ENCODE data around the gene SLIRP. TPM values are rescaled to one million over a fixed set of nuclear protein-coding genes. Genes with fewer than 3 reads are reported as not detected.

The SLIRP gene
- total and polyA plus RNA-seq, 4 donors = 41.6 to 423 (median 157) TPM

- DNase-seq (no peak), ATAC-seq (ENCODE audit: insufficient read depth, low FRiP score) (no peak)
- Histone ChIP-seq H3K9me3 (ENCODE audit: control insufficient read depth in 4 of 4, insufficient read depth in 3 of 4, low read length in 3 of 4) (no peaks in the 10 kb centered on the region), H3K4me1 (ENCODE audit: control insufficient read depth in 5 of 5, insufficient read depth in 5 of 5, low read length in 5 of 5) (no peaks in the 10 kb centered on the region), H3K27me3 (ENCODE audit: control insufficient read depth in 3 of 3, insufficient read depth in 3 of 3, low read length in 2 of 3) (no peaks in the 10 kb centered on the region), H3K36me3 (ENCODE audit: control insufficient read depth in 4 of 4, insufficient read depth in 4 of 4, low read length in 4 of 4) (no peaks in the 10 kb centered on the region), H3K27ac (ENCODE audit: low read depth in 1 of 2, low read length in 1 of 2) (no peak overlapping the region), H3K4me3 (no peak overlapping the region), H3K9ac (ENCODE audit: insufficient read depth in 1 of 2, low read length in 2 of 2) (no peak overlapping the region)
- no peak for TF ChIP-seq CTCF (IDR thresholded peaks at IDR 0.05; ENCODE audit: control extremely low read depth, extremely low read depth)
- WGBS, 2 donors = 70 to 74% methylated on average over 6 of the region's 6 CpGs
These were observed 44.6 kb upstream of the SLIRP start for GRCh38 chr14:77663293-77663692.

- ATAC-seq (ENCODE audit: insufficient read depth, low FRiP score) (no peak), DNase-seq (no peak)
- Histone ChIP-seq H3K9ac (ENCODE audit: insufficient read depth in 1 of 2, low read length in 2 of 2) (no peak overlapping the region), H3K4me3 (no peak overlapping the region), H3K27me3 (ENCODE audit: control insufficient read depth in 3 of 3, insufficient read depth in 3 of 3, low read length in 2 of 3) (no peaks in the 10 kb centered on the region), H3K27ac (ENCODE audit: low read depth in 1 of 2, low read length in 1 of 2) (no peak overlapping the region), H3K36me3 (ENCODE audit: control insufficient read depth in 4 of 4, insufficient read depth in 4 of 4, low read length in 4 of 4) (peaks cover 0 to 3% (median 0%) of the 10 kb centered on the region in 4 donors), H3K4me1 (ENCODE audit: control insufficient read depth in 5 of 5, insufficient read depth in 5 of 5, low read length in 5 of 5) (no peaks in the 10 kb centered on the region), H3K9me3 (ENCODE audit: control insufficient read depth in 4 of 4, insufficient read depth in 3 of 4, low read length in 3 of 4) (no peaks in the 10 kb centered on the region)
- TF ChIP-seq CTCF (IDR thresholded peaks at IDR 0.05; ENCODE audit: control extremely low read depth, extremely low read depth) = no peak
These were observed 40.6 kb upstream of the SLIRP start for GRCh38 chr14:77667331-77667730.

GRCh38 chr14:77673193-77673592, 34.7 kb upstream of the SLIRP start:
- ATAC-seq (ENCODE audit: insufficient read depth, low FRiP score) (no peak), DNase-seq (no peak)
- H3K36me3 ChIP-seq (ENCODE audit: control insufficient read depth in 4 of 4, insufficient read depth in 4 of 4, low read length in 4 of 4) = peaks cover 14 to 32% (median 23%) of the 10 kb centered on the region in 4 donors
- H3K4me3 ChIP-seq = no peak overlapping the region
- H3K9ac ChIP-seq (ENCODE audit: insufficient read depth in 1 of 2, low read length in 2 of 2) = no peak overlapping the region
- no peak for TF ChIP-seq CTCF (IDR thresholded peaks at IDR 0.05; ENCODE audit: control extremely low read depth, extremely low read depth)
- no peaks in the 10 kb centered on the region for H3K27me3 ChIP-seq (ENCODE audit: control insufficient read depth in 3 of 3, insufficient read depth in 3 of 3, low read length in 2 of 3)
- no peaks in the 10 kb centered on the region for H3K9me3 ChIP-seq (ENCODE audit: control insufficient read depth in 4 of 4, insufficient read depth in 3 of 4, low read length in 3 of 4)
- H3K4me1 ChIP-seq (ENCODE audit: control insufficient read depth in 5 of 5, insufficient read depth in 5 of 5, low read length in 5 of 5) = no peaks in the 10 kb centered on the region
- no peak overlapping the region for H3K27ac ChIP-seq (ENCODE audit: low read depth in 1 of 2, low read length in 1 of 2)

GRCh38 chr14:77674931-77675330, 33.0 kb upstream of the SLIRP start:
- H3K27me3 ChIP-seq (ENCODE audit: control insufficient read depth in 3 of 3, insufficient read depth in 3 of 3, low read length in 2 of 3) = no peaks in the 10 kb centered on the region
- ATAC-seq (ENCODE audit: insufficient read depth, low FRiP score) (no peak), DNase-seq (no peak)
- no peak overlapping the region for H3K9ac ChIP-seq (ENCODE audit: insufficient read depth in 1 of 2, low read length in 2 of 2)
- no peaks in the 10 kb centered on the region for H3K9me3 ChIP-seq (ENCODE audit: control insufficient read depth in 4 of 4, insufficient read depth in 3 of 4, low read length in 3 of 4)
- no peak overlapping the region for H3K4me3 ChIP-seq
- peaks cover 14 to 42% (median 27%) of the 10 kb centered on the region in 4 donors for H3K36me3 ChIP-seq (ENCODE audit: control insufficient read depth in 4 of 4, insufficient read depth in 4 of 4, low read length in 4 of 4)
- H3K4me1 ChIP-seq (ENCODE audit: control insufficient read depth in 5 of 5, insufficient read depth in 5 of 5, low read length in 5 of 5) = no peaks in the 10 kb centered on the region
- WGBS, 2 donors = 77 to 97% methylated on average over 8 of the region's 8 CpGs
- no peak overlapping the region for H3K27ac ChIP-seq (ENCODE audit: low read depth in 1 of 2, low read length in 1 of 2)
- no peak for TF ChIP-seq CTCF (IDR thresholded peaks at IDR 0.05; ENCODE audit: control extremely low read depth, extremely low read depth)
